ENCODE data around the gene HECTD1. TPM values are rescaled to one million over a fixed set of nuclear protein-coding genes. Genes with fewer than 3 reads are reported as not detected.
"Not testable (repeated sequence)": the region's sequence is repeated elsewhere in the genome, so short reads cannot be mapped to it uniquely, and the experiment has no call there.

HECTD1 gene
- total RNA-seq, 1 donor from 2014 or later: 153 TPM

DNA sequence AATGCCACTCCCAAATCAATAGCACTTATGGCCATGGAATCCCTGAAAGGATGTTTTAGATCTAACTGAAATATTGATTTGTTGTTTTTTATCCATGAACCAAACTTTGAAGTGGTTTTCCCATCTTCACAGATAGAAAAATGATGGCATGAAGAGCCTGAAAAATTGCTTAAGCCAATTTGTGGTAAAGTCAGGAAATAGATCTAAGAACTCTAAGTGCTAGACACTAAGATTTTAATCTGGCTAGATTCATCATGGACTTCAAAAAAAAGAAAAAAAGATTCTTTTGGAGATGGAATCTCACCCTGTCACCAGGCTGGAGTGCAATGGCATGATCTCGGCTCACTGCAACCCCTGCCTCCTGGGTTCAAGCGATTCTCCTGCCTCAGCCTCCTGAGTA lies 136.4 kb downstream of the HECTD1 start:
- H3K27ac ChIP-seq: no peak overlapping the region
- no peaks in the 10 kb centered on the region for H4K20me1 ChIP-seq (ENCODE audit: low read depth)
- H3K4me1 ChIP-seq: no peaks in the 10 kb centered on the region
- H3K27ac Mint-ChIP-seq: no peak overlapping the region
- H3F3A ChIP-seq (ENCODE audit: low read depth): no peaks in the 10 kb centered on the region
- no peaks in the 10 kb centered on the region for H3K79me2 ChIP-seq (ENCODE audit: low read depth)
- H3K9me3 Mint-ChIP-seq: no peaks in the 10 kb centered on the region
- H3K4me1 Mint-ChIP-seq: no peaks in the 10 kb centered on the region
- no peaks in the 10 kb centered on the region for H3K9me3 ChIP-seq (ENCODE audit: low read depth)
- no peak for TF ChIP-seq EZH2phosphoT487 (IDR thresholded peaks at IDR 0.05)
- H3K4me2 ChIP-seq: no peak overlapping the region
- no peak overlapping the region for H3K4me3 Mint-ChIP-seq
- no peak for DNase-seq (ENCODE audit: low spot score)
- no peaks in the 10 kb centered on the region for H3K27me3 Mint-ChIP-seq (ENCODE audit: insufficient read depth, low read depth)
- peaks cover 16% of the 10 kb centered on the region for H3K36me3 Mint-ChIP-seq
- no peaks in the 10 kb centered on the region for H3K36me3 ChIP-seq
- H3K27me3 ChIP-seq: no peaks in the 10 kb centered on the region
- H3K9ac ChIP-seq: no peak overlapping the region
- H3K4me3 ChIP-seq: no peak overlapping the region
- no peak overlapping the region for H2AFZ ChIP-seq (replicated peaks)

DNA sequence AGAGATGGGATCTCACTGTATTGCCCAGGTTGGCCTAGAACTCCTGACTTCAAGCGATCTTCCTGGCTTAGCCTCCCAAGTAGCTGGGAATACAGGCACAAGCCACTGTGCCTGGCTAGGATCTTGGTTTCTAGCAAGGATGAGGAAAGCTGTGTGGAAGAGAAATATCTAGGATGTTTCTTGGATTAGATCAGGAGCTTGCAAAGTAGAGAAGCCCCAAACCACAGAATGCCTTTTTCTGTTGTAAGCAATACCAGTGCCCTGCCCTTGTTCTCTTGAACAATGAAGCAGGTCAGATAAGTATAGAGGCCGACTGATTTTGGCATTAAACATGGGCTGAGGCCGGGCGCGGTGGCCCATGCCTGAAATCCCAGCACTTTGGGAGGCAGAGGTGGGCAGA lies 137.2 kb downstream of the HECTD1 start:
- DNase-seq (ENCODE audit: low spot score): no peak
- Histone ChIP-seq H3K4me3 (no peak overlapping the region), H3K9me3 (ENCODE audit: low read depth) (no peaks in the 10 kb centered on the region), H3K27ac (no peak overlapping the region), H4K20me1 (ENCODE audit: low read depth) (no peaks in the 10 kb centered on the region), H3K9ac (no peak overlapping the region), H3K4me2 (no peak overlapping the region), H3K79me2 (ENCODE audit: low read depth) (no peaks in the 10 kb centered on the region), H3K27me3 (no peaks in the 10 kb centered on the region), H3K36me3 (no peaks in the 10 kb centered on the region), H2AFZ (replicated peaks) (no peak overlapping the region), H3K4me1 (no peaks in the 10 kb centered on the region), H3F3A (ENCODE audit: low read depth) (no peaks in the 10 kb centered on the region)
- no peaks in the 10 kb centered on the region for H3K4me1 Mint-ChIP-seq
- H3K27me3 Mint-ChIP-seq (ENCODE audit: insufficient read depth, low read depth): no peaks in the 10 kb centered on the region
- H3K36me3 Mint-ChIP-seq: peaks cover 15% of the 10 kb centered on the region
- H3K27ac Mint-ChIP-seq: no peak overlapping the region
- H3K9me3 Mint-ChIP-seq: no peaks in the 10 kb centered on the region
- TF ChIP-seq EZH2 (IDR thresholded peaks at IDR 0.05): no peak
- TF ChIP-seq, protein P1, sequence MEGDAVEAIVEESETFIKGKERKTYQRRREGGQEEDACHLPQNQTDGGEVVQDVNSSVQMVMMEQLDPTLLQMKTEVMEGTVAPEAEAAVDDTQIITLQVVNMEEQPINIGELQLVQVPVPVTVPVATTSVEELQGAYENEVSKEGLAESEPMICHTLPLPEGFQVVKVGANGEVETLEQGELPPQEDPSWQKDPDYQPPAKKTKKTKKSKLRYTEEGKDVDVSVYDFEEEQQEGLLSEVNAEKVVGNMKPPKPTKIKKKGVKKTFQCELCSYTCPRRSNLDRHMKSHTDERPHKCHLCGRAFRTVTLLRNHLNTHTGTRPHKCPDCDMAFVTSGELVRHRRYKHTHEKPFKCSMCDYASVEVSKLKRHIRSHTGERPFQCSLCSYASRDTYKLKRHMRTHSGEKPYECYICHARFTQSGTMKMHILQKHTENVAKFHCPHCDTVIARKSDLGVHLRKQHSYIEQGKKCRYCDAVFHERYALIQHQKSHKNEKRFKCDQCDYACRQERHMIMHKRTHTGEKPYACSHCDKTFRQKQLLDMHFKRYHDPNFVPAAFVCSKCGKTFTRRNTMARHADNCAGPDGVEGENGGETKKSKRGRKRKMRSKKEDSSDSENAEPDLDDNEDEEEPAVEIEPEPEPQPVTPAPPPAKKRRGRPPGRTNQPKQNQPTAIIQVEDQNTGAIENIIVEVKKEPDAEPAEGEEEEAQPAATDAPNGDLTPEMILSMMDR (IDR thresholded peaks at IDR 0.05): no peak
- no peak for TF ChIP-seq EZH2phosphoT487 (IDR thresholded peaks at IDR 0.05)
- no peak overlapping the region for H3K4me3 Mint-ChIP-seq

DNA sequence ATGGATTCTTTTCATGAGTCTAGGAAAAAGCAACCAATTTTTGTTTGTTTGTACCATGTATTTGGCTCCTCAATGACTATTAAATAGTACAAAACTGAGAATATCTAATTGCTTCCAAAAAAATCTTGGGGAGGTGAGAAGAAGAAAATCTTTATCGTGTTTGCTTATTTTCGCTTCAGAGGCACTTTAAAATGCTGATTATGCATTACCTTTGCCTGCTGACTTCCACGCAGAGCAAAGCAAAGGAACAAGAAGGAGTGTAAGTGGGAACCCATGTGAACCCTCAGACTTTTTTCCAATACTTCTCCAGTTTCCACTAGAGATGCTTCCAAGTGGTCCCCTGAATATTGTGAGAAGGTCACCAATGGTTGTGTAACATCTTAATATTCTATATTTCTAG lies 138.2 kb downstream of the HECTD1 start:
- no peaks in the 10 kb centered on the region for H4K20me1 ChIP-seq (ENCODE audit: low read depth)
- H3F3A ChIP-seq (ENCODE audit: low read depth): no peaks in the 10 kb centered on the region
- TF ChIP-seq, protein P1 (IDR thresholded peaks at IDR 0.05): no peak
- TF ChIP-seq EZH2 (IDR thresholded peaks at IDR 0.05): no peak
- no peak for TF ChIP-seq EZH2phosphoT487 (IDR thresholded peaks at IDR 0.05)
- no peak overlapping the region for H3K4me3 ChIP-seq
- H3K4me2 ChIP-seq: no peak overlapping the region
- no peaks in the 10 kb centered on the region for H3K9me3 ChIP-seq (ENCODE audit: low read depth)
- H3K4me1 ChIP-seq: no peaks in the 10 kb centered on the region
- no peaks in the 10 kb centered on the region for H3K36me3 ChIP-seq
- no peaks in the 10 kb centered on the region for H3K27me3 Mint-ChIP-seq (ENCODE audit: insufficient read depth, low read depth)
- H3K9me3 Mint-ChIP-seq: no peaks in the 10 kb centered on the region
- no peak overlapping the region for H3K9ac ChIP-seq
- H3K36me3 Mint-ChIP-seq: peaks cover 10% of the 10 kb centered on the region
- H3K27me3 ChIP-seq: no peaks in the 10 kb centered on the region
- no peak overlapping the region for H2AFZ ChIP-seq (replicated peaks)
- no peak overlapping the region for H3K27ac ChIP-seq
- no peaks in the 10 kb centered on the region for H3K79me2 ChIP-seq (ENCODE audit: low read depth)
- H3K4me1 Mint-ChIP-seq: no peaks in the 10 kb centered on the region
- H3K4me3 Mint-ChIP-seq: no peak overlapping the region
- DNase-seq (ENCODE audit: low spot score): no peak
- no peak overlapping the region for H3K27ac Mint-ChIP-seq

DNA sequence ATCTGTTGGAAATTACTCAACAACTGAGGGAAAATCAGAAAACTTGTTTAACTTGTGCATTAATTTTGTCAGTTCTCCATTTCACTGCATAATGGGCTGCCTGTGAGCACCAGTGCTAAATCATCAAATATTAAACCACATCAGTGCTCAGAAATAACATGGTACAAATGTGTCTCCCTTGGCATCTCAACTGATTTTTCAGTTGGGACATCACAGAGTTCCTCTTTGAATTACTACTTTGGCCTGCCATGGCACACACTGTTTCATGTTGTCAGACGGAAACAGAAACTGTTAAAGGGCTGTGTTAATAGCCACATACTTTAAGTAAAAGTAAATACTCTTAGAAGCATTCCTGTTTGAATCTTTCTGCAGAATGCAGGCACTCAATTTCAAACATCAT lies 139.4 kb downstream of the HECTD1 start:
- Histone ChIP-seq H2AFZ (replicated peaks) (no peak overlapping the region), H3K27ac (no peak overlapping the region), H3K79me2 (ENCODE audit: low read depth) (no peaks in the 10 kb centered on the region), H3K4me2 (no peak overlapping the region), H3K9ac (no peak overlapping the region), H3K4me3 (no peak overlapping the region), H3K4me1 (no peaks in the 10 kb centered on the region), H4K20me1 (ENCODE audit: low read depth) (no peaks in the 10 kb centered on the region), H3K27me3 (no peaks in the 10 kb centered on the region), H3F3A (ENCODE audit: low read depth) (no peaks in the 10 kb centered on the region), H3K36me3 (no peaks in the 10 kb centered on the region), H3K9me3 (ENCODE audit: low read depth) (no peaks in the 10 kb centered on the region)
- TF ChIP-seq EZH2phosphoT487 (IDR thresholded peaks at IDR 0.05): no peak
- no peak for TF ChIP-seq EZH2 (IDR thresholded peaks at IDR 0.05)
- TF ChIP-seq, protein P1 (IDR thresholded peaks at IDR 0.05): no peak
- Mint-ChIP-seq H3K27me3 (ENCODE audit: insufficient read depth, low read depth) (no peaks in the 10 kb centered on the region), H3K27ac (no peak overlapping the region), H3K9me3 (no peaks in the 10 kb centered on the region), H3K4me1 (no peaks in the 10 kb centered on the region), H3K4me3 (no peak overlapping the region), H3K36me3 (peaks cover 10% of the 10 kb centered on the region)
- no peak for DNase-seq (ENCODE audit: low spot score)

DNA sequence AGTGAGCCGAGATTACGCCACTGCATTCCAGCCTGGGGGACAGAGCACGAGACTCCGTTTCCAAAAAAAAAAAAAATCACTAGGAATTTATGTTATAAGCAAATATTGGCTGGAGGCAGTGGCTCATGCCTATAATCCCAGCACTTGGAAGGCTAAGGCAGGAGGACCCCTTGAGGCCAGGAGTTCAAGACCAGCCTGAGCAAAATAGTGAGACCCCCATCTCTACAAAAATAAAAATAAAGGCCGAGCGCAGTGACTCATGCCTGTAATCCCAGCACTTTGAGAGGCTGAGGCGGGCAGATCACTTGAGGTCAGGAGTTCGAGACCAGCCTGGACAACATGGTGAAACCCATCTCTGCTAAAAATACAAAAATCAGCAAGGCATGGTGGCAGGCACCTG lies 144.7 kb downstream of the HECTD1 start:
- H3K27me3 Mint-ChIP-seq (ENCODE audit: insufficient read depth, low read depth); H3K4me3 Mint-ChIP-seq; H3K27ac ChIP-seq; H2AFZ ChIP-seq (replicated peaks); H3K4me1 Mint-ChIP-seq; H3K79me2 ChIP-seq (ENCODE audit: low read depth); H3K36me3 Mint-ChIP-seq; H3K4me2 ChIP-seq; H4K20me1 ChIP-seq (ENCODE audit: low read depth); H3K9ac ChIP-seq; DNase-seq (ENCODE audit: low spot score); H3K27ac Mint-ChIP-seq; H3K9me3 ChIP-seq (ENCODE audit: low read depth); H3K4me3 ChIP-seq; H3K9me3 Mint-ChIP-seq; H3K27me3 ChIP-seq; H3K36me3 ChIP-seq: not testable (repeated sequence)
- Histone ChIP-seq H3K4me1 (peaks cover 20% of the 10 kb centered on the region), H3F3A (ENCODE audit: low read depth) (peaks cover 20% of the 10 kb centered on the region)

Data from neural progenitor cell (in vitro differentiated cells).